ENCODE results near the gene PRPF6. TPM values are rescaled to one million over a fixed set of nuclear protein-coding genes. Genes with fewer than 3 reads are reported as not detected.
"Not testable (repeated sequence)": the region's sequence is repeated elsewhere in the genome, so short reads cannot be mapped to it uniquely, and the experiment has no call there.

Gene PRPF6
- total RNA-seq, 1 donor from 2014 or later, result 48.4 TPM

GRCh38 chr20:64010711-64011237 lies 29.8 kb downstream of the PRPF6 start:
- no peak for TF ChIP-seq CTCF (IDR thresholded peaks at IDR 0.05; ENCODE audit: insufficient read depth, low read length, severe bottlenecking)
- DNase-seq (ENCODE audit: low read depth) (no peak), FAIRE-seq (no peak)
- H3K4me3 ChIP-seq (ENCODE audit: low read depth, low read length), result no peak overlapping the region
- peaks cover 24% of the 10 kb centered on the region for H3K36me3 ChIP-seq (ENCODE audit: control insufficient read depth, insufficient read depth, low read length)
- H3K27me3 ChIP-seq (ENCODE audit: control insufficient read depth, insufficient read depth, low read length), result no peaks in the 10 kb centered on the region

- FAIRE-seq (no peak), DNase-seq (ENCODE audit: low read depth) (no peak)
- no peaks in the 10 kb centered on the region for H3K27me3 ChIP-seq (ENCODE audit: control insufficient read depth, insufficient read depth, low read length)
- no peak overlapping the region for H3K4me3 ChIP-seq (ENCODE audit: low read depth, low read length)
- TF ChIP-seq CTCF (IDR thresholded peaks at IDR 0.05; ENCODE audit: insufficient read depth, low read length, severe bottlenecking), result no peak
- peaks cover 25% of the 10 kb centered on the region for H3K36me3 ChIP-seq (ENCODE audit: control insufficient read depth, insufficient read depth, low read length)
Observed at GRCh38 chr20:64011366-64011779, 30.4 kb downstream of the PRPF6 start.

- not testable (repeated sequence) for DNase-seq (ENCODE audit: low read depth); FAIRE-seq; H3K27me3 ChIP-seq (ENCODE audit: control insufficient read depth, insufficient read depth, low read length); H3K4me3 ChIP-seq (ENCODE audit: low read depth, low read length)
- H3K36me3 ChIP-seq (ENCODE audit: control insufficient read depth, insufficient read depth, low read length), result peaks cover 24% of the 10 kb centered on the region
Observed at GRCh38 chr20:64012385-64013154, 31.6 kb downstream of the PRPF6 start.

- no peak for TF ChIP-seq CTCF (IDR thresholded peaks at IDR 0.05; ENCODE audit: insufficient read depth, low read length, severe bottlenecking)
- no peaks in the 10 kb centered on the region for H3K27me3 ChIP-seq (ENCODE audit: control insufficient read depth, insufficient read depth, low read length)
- H3K4me3 ChIP-seq (ENCODE audit: low read depth, low read length), result no peak overlapping the region
- DNase-seq (ENCODE audit: low read depth) (no peak), FAIRE-seq (no peak)
- H3K36me3 ChIP-seq (ENCODE audit: control insufficient read depth, insufficient read depth, low read length), result peaks cover 27% of the 10 kb centered on the region
Observed at GRCh38 chr20:64015635-64016034, 34.7 kb downstream of the PRPF6 start.

- Histone ChIP-seq H3K36me3 (ENCODE audit: control insufficient read depth, insufficient read depth, low read length) (peaks cover 37% of the 10 kb centered on the region), H3K27me3 (ENCODE audit: control insufficient read depth, insufficient read depth, low read length) (no peaks in the 10 kb centered on the region), H3K4me3 (ENCODE audit: low read depth, low read length) (no peak overlapping the region)
- no peak for TF ChIP-seq CTCF (IDR thresholded peaks at IDR 0.05; ENCODE audit: insufficient read depth, low read length, severe bottlenecking)
- no peak for FAIRE-seq
- no peak for DNase-seq (ENCODE audit: low read depth)
Observed at GRCh38 chr20:64021124-64021975, 40.4 kb downstream of the PRPF6 start.
